H9 (cell line): ENCODE data around the gene STAP2. TPM values are rescaled to one million over a fixed set of nuclear protein-coding genes. Genes with fewer than 3 reads are reported as not detected.
"Not testable (repeated sequence)": the region's sequence is repeated elsewhere in the genome, so short reads cannot be mapped to it uniquely, and the experiment has no call there.

ENCODE experiments used
- DNase-seq: peaks from one replicate; pipeline ENCODE4 v3.0.0-alpha.2; 2017
- H2AFZ ChIP-seq: one replicate; pipeline ENCODE4 v1.6.1; 2013; ENCODE audit warnings: mild to moderate bottlenecking, low read length, control low read depth, moderate library complexity
- H2AK5ac ChIP-seq: 2 replicates; pipeline ENCODE4 v1.6.1; 2013; ENCODE audit warnings: low read length, control low read depth, mixed read lengths; ENCODE audit not compliant: insufficient read length
- H2BK120ac ChIP-seq: one replicate; pipeline ENCODE4 v1.6.1; 2013; ENCODE audit warnings: low read depth, mild to moderate bottlenecking, low read length, control low read depth, inconsistent platforms; ENCODE audit not compliant: poor library complexity, severe bottlenecking
- H2BK12ac ChIP-seq: 2 replicates; pipeline ENCODE4 v1.6.1; 2013; ENCODE audit warnings: low read length, control low read depth, mixed read lengths, low read depth; ENCODE audit not compliant: insufficient read length
- H2BK15ac ChIP-seq: 2 replicates; pipeline ENCODE4 v1.6.1; 2013; ENCODE audit warnings: low read depth, low read length, control low read depth
- H2BK20ac ChIP-seq: one replicate; pipeline ENCODE4 v1.6.1; 2013; ENCODE audit warnings: low read depth, mild to moderate bottlenecking, low read length, control low read depth, inconsistent platforms; ENCODE audit not compliant: poor library complexity, severe bottlenecking
- H2BK5ac ChIP-seq: 2 replicates; pipeline ENCODE4 v1.6.1; 2013; ENCODE audit warnings: low read length, control low read depth, mixed read lengths; ENCODE audit not compliant: insufficient read length
- H3K14ac ChIP-seq: 2 replicates; pipeline ENCODE4 v1.6.1; 2013; ENCODE audit warnings: low read length, control low read depth; ENCODE audit not compliant: insufficient read depth
- H3K18ac ChIP-seq: 2 replicates; pipeline ENCODE4 v1.6.1; 2013; ENCODE audit warnings: low read depth, mild to moderate bottlenecking, mixed read lengths, low read length, control low read depth; ENCODE audit not compliant: insufficient read length
- H3K23ac ChIP-seq: 2 replicates; pipeline ENCODE4 v1.6.1; 2013; ENCODE audit warnings: low read length, control low read depth, mixed read lengths, low read depth; ENCODE audit not compliant: insufficient read length
- H3K23me2 ChIP-seq: 2 replicates; pipeline ENCODE4 v1.6.1; 2013; ENCODE audit warnings: low read depth, mild to moderate bottlenecking, mixed read lengths, low read length, control low read depth; ENCODE audit not compliant: insufficient read length, poor library complexity, severe bottlenecking
- H3K27ac ChIP-seq: 2 replicates; pipeline ENCODE4 v1.5.1; 2013; ENCODE audit warnings: low read length, control low read depth, mixed read lengths, low read depth; ENCODE audit not compliant: insufficient read length
- H3K27me3 ChIP-seq: 2 replicates; pipeline ENCODE4 v1.6.1; 2013; ENCODE audit warnings: low read length, control low read depth, inconsistent platforms; ENCODE audit not compliant: insufficient read depth
- H3K4ac ChIP-seq: 2 replicates; pipeline ENCODE4 v1.6.1; 2013; ENCODE audit warnings: low read depth, mild to moderate bottlenecking, control low read depth, inconsistent platforms, low read length, moderate library complexity
- H3K4me1 ChIP-seq: 2 replicates; pipeline ENCODE4 v1.6.1; 2013; ENCODE audit warnings: low read length, control low read depth, inconsistent platforms; ENCODE audit not compliant: insufficient read depth
- H3K4me2 ChIP-seq: 2 replicates; pipeline ENCODE4 v1.6.1; 2013; ENCODE audit warnings: low read length, control low read depth, mixed read lengths; ENCODE audit not compliant: insufficient read length, insufficient read depth
- H3K56ac ChIP-seq: 2 replicates; pipeline ENCODE4 v1.6.1; 2013; ENCODE audit warnings: low read depth, mild to moderate bottlenecking, mixed read lengths, low read length, control low read depth; ENCODE audit not compliant: insufficient read length
- H3K79me1 ChIP-seq: 2 replicates; pipeline ENCODE4 v1.6.1; 2013; ENCODE audit warnings: low read depth, mild to moderate bottlenecking, moderate library complexity, low read length, control low read depth, inconsistent platforms; ENCODE audit not compliant: insufficient read depth, poor library complexity, severe bottlenecking
- H3K79me2 ChIP-seq: 2 replicates; pipeline ENCODE4 v1.6.1; 2013; ENCODE audit warnings: low read length, control low read depth, inconsistent platforms; ENCODE audit not compliant: insufficient read depth
- H3K9ac ChIP-seq: 2 replicates; pipeline ENCODE4 v1.6.1; 2013; ENCODE audit warnings: low read length, control low read depth, mixed read lengths; ENCODE audit not compliant: insufficient read length; ENCODE audit errors: extremely low read depth
- H3K9me3 ChIP-seq: one replicate; pipeline ENCODE4 v1.6.1; 2013; ENCODE audit warnings: low read depth, low read length, inconsistent platforms; ENCODE audit not compliant: control insufficient read depth
- H3T11ph ChIP-seq: one replicate; pipeline ENCODE4 v1.6.1; 2013; ENCODE audit warnings: mild to moderate bottlenecking, low read length, control low read depth, inconsistent platforms
- H4K20me1 ChIP-seq: one replicate; pipeline ENCODE4 v1.6.1; 2013; ENCODE audit not compliant: control insufficient read depth, insufficient read length, insufficient read depth
- H4K5ac ChIP-seq: 2 replicates; pipeline ENCODE4 v1.6.1; 2013; ENCODE audit warnings: low read depth, mild to moderate bottlenecking, mixed read lengths, low read length, control low read depth; ENCODE audit not compliant: insufficient read length
- H4K8ac ChIP-seq: replicated peaks from 2 replicates; pipeline ENCODE4 v1.6.1; 2013; ENCODE audit warnings: low read length, control low read depth, mixed read lengths, low read depth; ENCODE audit not compliant: insufficient read length
- H4K91ac ChIP-seq: 2 replicates; pipeline ENCODE4 v1.6.1; 2013; ENCODE audit warnings: low read depth, mild to moderate bottlenecking, moderate library complexity, mixed read lengths, low read length, control low read depth; ENCODE audit not compliant: insufficient read length
- H3K27ac Mint-ChIP-seq, 3 experiments: 2 replicates in 2 of 3; 3 replicates in 1 of 3; pipeline ENCODE4 v1.8.0; 2020 to 2021; ENCODE audit warnings: mixed read lengths in 3 of 3, mild to moderate bottlenecking in 1 of 3, moderate library complexity in 1 of 3
- H3K27me3 Mint-ChIP-seq: 2 replicates; pipeline ENCODE4 v1.8.0; 2021; ENCODE audit warnings: low read depth, mild to moderate bottlenecking, moderate library complexity, mixed read lengths
- H3K36me3 Mint-ChIP-seq, 3 experiments: 2 replicates in 2 of 3; 3 replicates in 1 of 3; pipeline ENCODE4 v1.8.0; 2020 to 2021; ENCODE audit warnings: low read depth in 3 of 3, mixed read lengths in 3 of 3; ENCODE audit not compliant: insufficient read depth in 1 of 3
- H3K4me1 Mint-ChIP-seq, 2 experiments: 2 replicates each; pipeline ENCODE4 v1.8.0; 2020; ENCODE audit warnings: mixed read lengths in 2 of 2
- H3K4me3 Mint-ChIP-seq, 2 experiments: 2 replicates in 1 of 2; 3 replicates in 1 of 2; pipeline ENCODE4 v1.8.0; 2020 to 2021; ENCODE audit warnings: mild to moderate bottlenecking in 2 of 2, mixed read lengths in 2 of 2, moderate library complexity in 1 of 2
- H3K9me3 Mint-ChIP-seq, 2 experiments: 2 replicates in 1 of 2; 3 replicates in 1 of 2; pipeline ENCODE4 v1.8.0; 2020; ENCODE audit warnings: mild to moderate bottlenecking in 2 of 2, mixed read lengths in 2 of 2, moderate library complexity in 1 of 2
- CTCF ChIP-seq: fragments of 200-600 bp; sonication (generic); conservative IDR thresholded peaks from 3 replicates; pipeline ENCODE4 v1.8.0; 2021; ENCODE audit warnings: antibody characterized with exemption, mild to moderate bottlenecking
- WGBS: extraction: QIAGEN DNeasy Blood & Tissue Kit; methylation state at CpG from one replicate; pipeline ENCODE4 v1.1.7; 2013; ENCODE audit warnings: missing lambda C conversion rate, low lambda C conversion rate, mixed read lengths; ENCODE audit not compliant: insufficient read length; ENCODE audit errors: extremely low coverage; 5-methylcytosine and 5-hydroxymethylcytosine counted together
- total RNA-seq: library from RNA; stranded (reverse); gene quantifications from 2 replicates; pipeline ENCODE4 v1.2.1, GENCODE V29; 2021

Gene STAP2
- total RNA-seq, 1 experiment from 2014 or later: 20.2 TPM

GRCh38 chr19:4350111-4350510 is 11.5 kb upstream of the STAP2 start:
- no peak overlapping the region for H2BK120ac ChIP-seq
- H3T11ph ChIP-seq: no peak overlapping the region
- H3K9ac ChIP-seq: no peak overlapping the region
- H3K79me1 ChIP-seq: no peaks in the 10 kb centered on the region
- H2BK15ac ChIP-seq: no peak overlapping the region
- no peak overlapping the region for H4K91ac ChIP-seq
- Mint-ChIP-seq H3K4me3 (no peak overlapping the region), H3K4me1 (peaks cover 0 to 2% of the 10 kb centered on the region in 2 experiments; a peak in 1 of 4 replicates), H3K27ac (peak overlapping the region; percentile 8 to 79 (median 65); a peak in 3 of 7 replicates), H3K9me3 (no peaks in the 10 kb centered on the region; a peak in 1 of 5 replicates), H3K36me3 (peaks cover 17 to 63% (median 63%) of the 10 kb centered on the region in 3 experiments), H3K27me3 (no peaks in the 10 kb centered on the region)
- no peaks in the 10 kb centered on the region for H4K20me1 ChIP-seq
- no peak overlapping the region for H3K56ac ChIP-seq
- DNase-seq: no peak
- no peaks in the 10 kb centered on the region for H3K27me3 ChIP-seq
- H3K23ac ChIP-seq: no peak overlapping the region
- H2AK5ac ChIP-seq: no peak overlapping the region
- no peak for TF ChIP-seq CTCF
- no peak overlapping the region for H4K5ac ChIP-seq
- no peak overlapping the region for H3K27ac ChIP-seq
- no peak overlapping the region for H3K4me2 ChIP-seq
- H2AFZ ChIP-seq: no peak overlapping the region
- no peak overlapping the region for H2BK12ac ChIP-seq
- no peaks in the 10 kb centered on the region for H3K79me2 ChIP-seq
- H4K8ac ChIP-seq: no peak overlapping the region
- no peak overlapping the region for H3K4ac ChIP-seq
- H3K23me2 ChIP-seq: no peaks in the 10 kb centered on the region
- H3K14ac ChIP-seq: no peak overlapping the region
- no CpG with 5 or more reads among the region's 8 CpGs for WGBS
- no peak overlapping the region for H2BK20ac ChIP-seq
- H3K4me1 ChIP-seq: no peaks in the 10 kb centered on the region
- H3K18ac ChIP-seq: no peak overlapping the region
- H2BK5ac ChIP-seq: no peak overlapping the region
- H3K9me3 ChIP-seq: no peaks in the 10 kb centered on the region

GRCh38 chr19:4349225-4349624 is 10.6 kb upstream of the STAP2 start:
- no CpG with 5 or more reads among the region's 16 CpGs for WGBS
- H3K27me3 ChIP-seq, H2BK20ac ChIP-seq, H3K56ac ChIP-seq, H2BK120ac ChIP-seq, DNase-seq, H4K20me1 ChIP-seq, H3K4me1 Mint-ChIP-seq, H3K27ac ChIP-seq, H3K79me2 ChIP-seq, H3K18ac ChIP-seq, H2BK12ac ChIP-seq, H3K4me3 Mint-ChIP-seq, H3K4me1 ChIP-seq, H3K27me3 Mint-ChIP-seq, H3K9ac ChIP-seq, H3K23ac ChIP-seq, H4K8ac ChIP-seq, H3K79me1 ChIP-seq, H2BK15ac ChIP-seq, H3K14ac ChIP-seq, H4K5ac ChIP-seq, H4K91ac ChIP-seq, H3K9me3 Mint-ChIP-seq, H3K23me2 ChIP-seq, H3T11ph ChIP-seq, H2BK5ac ChIP-seq, H3K4ac ChIP-seq, H3K9me3 ChIP-seq, H2AK5ac ChIP-seq, H2AFZ ChIP-seq, H3K4me2 ChIP-seq: not testable (repeated sequence)
- Mint-ChIP-seq H3K27ac (peak overlapping the region in 1 of 3 experiments; percentile 48; a peak in 1 of 7 replicates), H3K36me3 (peaks cover 17 to 60% (median 59%) of the 10 kb centered on the region in 3 experiments)
